Measurements from ENCODE around the gene METTL8.

METTL8 gene

GRCh38 chr2:171412571-171413175 is 21.1 kb downstream of the METTL8 start:
- H3K4me3 Mint-ChIP-seq, result no peak overlapping the region
- no peaks in the 10 kb centered on the region for H3K27me3 Mint-ChIP-seq
- DNase-seq (ENCODE audit: low spot score in 2 of 2), result no peak
- H3K27ac Mint-ChIP-seq, result no peak overlapping the region
- peaks cover 10% of the 10 kb centered on the region for H3K4me1 Mint-ChIP-seq
- peaks cover 2% of the 10 kb centered on the region for H3K36me3 Mint-ChIP-seq
- no peak for ATAC-seq (ENCODE audit: low read depth)
- H3K9me3 Mint-ChIP-seq, result no peaks in the 10 kb centered on the region

- H3K4me3 Mint-ChIP-seq, result no peak overlapping the region
- peaks cover 2% of the 10 kb centered on the region for H3K36me3 Mint-ChIP-seq
- H3K9me3 Mint-ChIP-seq, result peaks cover under 1% of the 10 kb centered on the region
- H3K4me1 Mint-ChIP-seq, result peaks cover 18% of the 10 kb centered on the region
- no peak overlapping the region for H3K27ac Mint-ChIP-seq
- DNase-seq (ENCODE audit: low spot score in 2 of 2), result no peak
- ATAC-seq (ENCODE audit: low read depth), result no peak
- no peaks in the 10 kb centered on the region for H3K27me3 Mint-ChIP-seq
Observed at GRCh38 chr2:171411791-171412483, 21.9 kb downstream of the METTL8 start.

- H3K27me3 Mint-ChIP-seq, result no peaks in the 10 kb centered on the region
- no peak for ATAC-seq (ENCODE audit: low read depth)
- H3K9me3 Mint-ChIP-seq, result peaks cover 2% of the 10 kb centered on the region
Observed at GRCh38 chr2:171411214-171411613, 22.6 kb downstream of the METTL8 start.

GRCh38 chr2:171410624-171411023 is 23.2 kb downstream of the METTL8 start:
- peaks cover 2% of the 10 kb centered on the region for H3K36me3 Mint-ChIP-seq
- H3K4me3 Mint-ChIP-seq, result no peak overlapping the region
- DNase-seq (ENCODE audit: low spot score in 2 of 2), result no peak
- H3K9me3 Mint-ChIP-seq, result peaks cover 3% of the 10 kb centered on the region
- H3K4me1 Mint-ChIP-seq, result peaks cover 22% of the 10 kb centered on the region
- ATAC-seq (ENCODE audit: low read depth), result no peak
- no peak overlapping the region for H3K27ac Mint-ChIP-seq
- H3K27me3 Mint-ChIP-seq, result no peaks in the 10 kb centered on the region

More at GRCh38 chr2:171411214-171411613, 22.6 kb downstream of the METTL8 start:
- Mint-ChIP-seq H3K4me1 (peaks cover 23% of the 10 kb centered on the region), H3K36me3 (peaks cover 2% of the 10 kb centered on the region), H3K27ac (no peak overlapping the region), H3K4me3 (no peak overlapping the region)
- no peak for DNase-seq (ENCODE audit: low spot score in 2 of 2)

GRCh38 chr2:171410101-171410500 is 23.7 kb downstream of the METTL8 start:
- ATAC-seq (ENCODE audit: low read depth) (no peak), DNase-seq (ENCODE audit: low spot score in 2 of 2) (no peak)
- H3K9me3 Mint-ChIP-seq, result peaks cover 6% of the 10 kb centered on the region
- no peak overlapping the region for H3K4me3 Mint-ChIP-seq
- H3K27me3 Mint-ChIP-seq, result no peaks in the 10 kb centered on the region
- H3K27ac Mint-ChIP-seq, result no peak overlapping the region
- peaks cover 2% of the 10 kb centered on the region for H3K36me3 Mint-ChIP-seq
- H3K4me1 Mint-ChIP-seq, result peaks cover 27% of the 10 kb centered on the region

GRCh38 chr2:171409436-171409971 is 24.3 kb downstream of the METTL8 start:
- H3K36me3 Mint-ChIP-seq, result peaks cover 3% of the 10 kb centered on the region
- DNase-seq (ENCODE audit: low spot score in 2 of 2) (no peak), ATAC-seq (ENCODE audit: low read depth) (no peak)
- peak overlapping the region; percentile 51 for H3K27ac Mint-ChIP-seq
- H3K4me3 Mint-ChIP-seq, result peak overlapping the region; percentile 70
- peaks cover 32% of the 10 kb centered on the region for H3K4me1 Mint-ChIP-seq
- no peaks in the 10 kb centered on the region for H3K27me3 Mint-ChIP-seq
- H3K9me3 Mint-ChIP-seq, result peaks cover 6% of the 10 kb centered on the region

GRCh38 chr2:171407676-171408044 is 26.1 kb downstream of the METTL8 start:
- Mint-ChIP-seq H3K4me1 (peaks cover 35% of the 10 kb centered on the region), H3K36me3 (peaks cover 3% of the 10 kb centered on the region), H3K27me3 (no peaks in the 10 kb centered on the region), H3K27ac (peak overlapping the region; percentile 95), H3K4me3 (no peak overlapping the region), H3K9me3 (peaks cover 6% of the 10 kb centered on the region)
- ATAC-seq (ENCODE audit: low read depth), result no peak
- DNase-seq (ENCODE audit: low spot score in 2 of 2), result no peak

GRCh38 chr2:171407030-171407675 is 26.6 kb downstream of the METTL8 start:
- Mint-ChIP-seq H3K27me3 (no peaks in the 10 kb centered on the region), H3K36me3 (peaks cover 4% of the 10 kb centered on the region), H3K9me3 (peaks cover 7% of the 10 kb centered on the region), H3K27ac (peak overlapping the region; percentile 95), H3K4me1 (peaks cover 35% of the 10 kb centered on the region), H3K4me3 (no peak overlapping the region)
- ATAC-seq (ENCODE audit: low read depth) (peak; percentile 54), DNase-seq (ENCODE audit: low spot score in 2 of 2) (peak in 1 of 2 donors; percentile 12)

GRCh38 chr2:171406044-171406443 is 27.7 kb downstream of the METTL8 start:
- H3K4me3 Mint-ChIP-seq, result no peak overlapping the region
- peaks cover 11% of the 10 kb centered on the region for H3K9me3 Mint-ChIP-seq
- ATAC-seq (ENCODE audit: low read depth), result peak; percentile 89
- peak in 1 of 2 donors; percentile 44 for DNase-seq (ENCODE audit: low spot score in 2 of 2)
- peaks cover 35% of the 10 kb centered on the region for H3K4me1 Mint-ChIP-seq
- H3K27ac Mint-ChIP-seq, result peak overlapping the region; percentile 95
- H3K36me3 Mint-ChIP-seq, result peaks cover 11% of the 10 kb centered on the region
- no peaks in the 10 kb centered on the region for H3K27me3 Mint-ChIP-seq

GRCh38 chr2:171405546-171405945 is 28.2 kb downstream of the METTL8 start:
- no peak for DNase-seq (ENCODE audit: low spot score in 2 of 2)
- Mint-ChIP-seq H3K9me3 (peaks cover 11% of the 10 kb centered on the region), H3K4me1 (peaks cover 36% of the 10 kb centered on the region), H3K36me3 (peaks cover 11% of the 10 kb centered on the region), H3K4me3 (peak overlapping the region; percentile 36), H3K27me3 (no peaks in the 10 kb centered on the region), H3K27ac (peak overlapping the region; percentile 95)
- ATAC-seq (ENCODE audit: low read depth), result no peak

GRCh38 chr2:171404719-171405118 is 29.1 kb downstream of the METTL8 start:
- Mint-ChIP-seq H3K36me3 (peaks cover 11% of the 10 kb centered on the region), H3K27me3 (no peaks in the 10 kb centered on the region), H3K27ac (peak overlapping the region; percentile 95), H3K4me3 (no peak overlapping the region), H3K4me1 (peaks cover 40% of the 10 kb centered on the region), H3K9me3 (peaks cover 11% of the 10 kb centered on the region)
- ATAC-seq (ENCODE audit: low read depth), result no peak
- DNase-seq (ENCODE audit: low spot score in 2 of 2), result no peak

GRCh38 chr2:171404261-171404660 is 29.5 kb downstream of the METTL8 start:
- peaks cover 11% of the 10 kb centered on the region for H3K36me3 Mint-ChIP-seq
- DNase-seq (ENCODE audit: low spot score in 2 of 2) (no peak), ATAC-seq (ENCODE audit: low read depth) (no peak)
- H3K4me3 Mint-ChIP-seq, result no peak overlapping the region
- H3K27ac Mint-ChIP-seq, result peak overlapping the region; percentile 95
- H3K4me1 Mint-ChIP-seq, result peaks cover 37% of the 10 kb centered on the region
- H3K9me3 Mint-ChIP-seq, result peaks cover 11% of the 10 kb centered on the region
- no peaks in the 10 kb centered on the region for H3K27me3 Mint-ChIP-seq

- DNase-seq (ENCODE audit: low spot score in 2 of 2) (no peak), ATAC-seq (ENCODE audit: low read depth) (no peak)
- Mint-ChIP-seq H3K27ac (peak overlapping the region; percentile 95), H3K9me3 (peaks cover 14% of the 10 kb centered on the region), H3K4me1 (peaks cover 45% of the 10 kb centered on the region), H3K36me3 (peaks cover 12% of the 10 kb centered on the region), H3K4me3 (no peak overlapping the region), H3K27me3 (no peaks in the 10 kb centered on the region)
Observed at GRCh38 chr2:171402906-171403580, 30.7 kb downstream of the METTL8 start.

GRCh38 chr2:171401947-171402346 is 31.8 kb downstream of the METTL8 start:
- H3K4me1 Mint-ChIP-seq, result peaks cover 36% of the 10 kb centered on the region
- H3K27ac Mint-ChIP-seq, result no peak overlapping the region
- H3K36me3 Mint-ChIP-seq, result peaks cover 16% of the 10 kb centered on the region
- H3K4me3 Mint-ChIP-seq, result no peak overlapping the region
- peaks cover 15% of the 10 kb centered on the region for H3K9me3 Mint-ChIP-seq
- H3K27me3 Mint-ChIP-seq, result no peaks in the 10 kb centered on the region
- DNase-seq (ENCODE audit: low spot score in 2 of 2) (no peak), ATAC-seq (ENCODE audit: low read depth) (no peak)

Data from memory B cell (primary cell).